HG03060 (cell line): ENCODE data around the gene ACTR6.
"Not testable (repeated sequence)": the region's sequence is repeated elsewhere in the genome, so short reads cannot be mapped to it uniquely, and the experiment has no call there.

Experiments
- ATAC-seq: cut with Tn5 transposase; IDR thresholded peaks from one replicate; pipeline ENCODE4 v1.9.1; 2021; ENCODE audit warnings: low read depth, moderate number of reproducible peaks; ENCODE audit not compliant: unreplicated experiment

The ACTR6 gene

DNA sequence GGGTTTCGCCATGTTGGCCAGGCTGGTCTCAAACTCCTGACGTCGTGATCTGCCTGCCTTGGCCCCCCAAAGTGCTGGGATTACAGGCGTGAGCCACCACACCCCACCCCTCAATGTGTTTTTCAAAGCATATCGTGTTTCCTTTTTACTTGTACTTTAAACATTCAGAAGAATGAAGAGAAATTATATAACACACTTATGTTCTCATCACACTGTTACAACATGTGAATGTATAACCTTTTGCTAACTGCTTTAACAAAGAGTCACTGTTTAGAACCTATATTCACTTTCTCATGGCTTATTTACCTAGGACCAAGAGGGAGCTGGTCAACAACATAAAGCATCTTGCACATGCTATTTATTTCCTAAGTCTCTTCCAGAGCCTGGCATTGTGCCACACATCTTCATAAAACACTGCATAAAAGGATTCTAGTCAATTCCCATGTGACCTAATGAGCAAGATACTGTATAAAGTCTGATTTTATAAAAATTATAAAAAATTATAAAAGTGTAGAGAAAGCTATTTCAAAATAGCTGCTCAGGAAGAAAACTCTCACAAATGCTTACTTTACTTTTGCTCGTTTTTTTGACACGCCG lies 16.0 kb upstream of the ACTR6 start:
- no peak for ATAC-seq

DNA sequence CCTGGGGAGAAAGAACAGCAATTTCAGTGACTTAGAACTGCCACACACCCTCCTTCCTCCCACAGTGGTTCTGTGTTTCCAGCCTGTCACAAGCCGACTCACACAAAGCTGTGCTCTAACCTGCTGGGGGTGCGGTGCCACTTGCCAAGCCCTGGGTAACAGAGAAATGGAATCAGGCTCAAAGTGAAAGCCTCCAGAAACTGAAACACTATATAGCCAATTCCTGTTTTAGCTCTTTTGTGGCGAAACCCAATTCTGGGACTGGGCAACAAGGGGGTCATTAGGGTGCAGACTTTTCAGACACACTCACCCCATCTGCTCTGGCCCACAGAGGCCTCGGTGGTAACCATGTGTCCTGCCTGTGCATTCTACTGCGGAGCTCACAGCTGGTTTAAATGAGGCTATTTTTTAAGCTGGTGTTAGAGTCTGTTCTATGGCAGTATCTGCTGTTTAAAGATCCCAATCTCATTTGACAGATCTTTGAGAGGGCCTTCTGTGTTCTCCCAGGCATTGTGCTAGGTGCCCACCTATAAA lies 15.2 kb upstream of the ACTR6 start:
- ATAC-seq, result peak; percentile 85

DNA sequence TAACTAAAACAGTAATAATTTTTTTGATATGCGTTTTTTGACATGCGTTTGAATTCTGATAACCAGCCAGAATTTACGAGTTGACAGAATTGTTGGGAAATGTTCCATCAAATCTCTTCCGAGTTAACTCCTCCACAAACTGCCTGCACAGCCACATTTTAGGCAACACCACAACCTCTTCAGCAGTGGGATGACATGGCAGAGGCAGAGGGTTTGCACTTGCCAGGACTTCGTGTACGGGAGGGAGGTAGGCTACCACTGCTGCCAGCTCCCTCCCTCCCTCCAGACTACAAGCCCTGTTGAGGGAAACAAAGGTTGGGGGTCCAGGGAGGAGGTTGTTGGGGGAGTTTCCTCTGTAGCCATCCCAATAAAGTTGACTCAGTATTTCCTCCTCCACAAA lies 14.5 kb upstream of the ACTR6 start:
- no peak for ATAC-seq

GRCh38 chr12:100187068-100187467 lies 13.5 kb upstream of the ACTR6 start:
- no peak for ATAC-seq

DNA sequence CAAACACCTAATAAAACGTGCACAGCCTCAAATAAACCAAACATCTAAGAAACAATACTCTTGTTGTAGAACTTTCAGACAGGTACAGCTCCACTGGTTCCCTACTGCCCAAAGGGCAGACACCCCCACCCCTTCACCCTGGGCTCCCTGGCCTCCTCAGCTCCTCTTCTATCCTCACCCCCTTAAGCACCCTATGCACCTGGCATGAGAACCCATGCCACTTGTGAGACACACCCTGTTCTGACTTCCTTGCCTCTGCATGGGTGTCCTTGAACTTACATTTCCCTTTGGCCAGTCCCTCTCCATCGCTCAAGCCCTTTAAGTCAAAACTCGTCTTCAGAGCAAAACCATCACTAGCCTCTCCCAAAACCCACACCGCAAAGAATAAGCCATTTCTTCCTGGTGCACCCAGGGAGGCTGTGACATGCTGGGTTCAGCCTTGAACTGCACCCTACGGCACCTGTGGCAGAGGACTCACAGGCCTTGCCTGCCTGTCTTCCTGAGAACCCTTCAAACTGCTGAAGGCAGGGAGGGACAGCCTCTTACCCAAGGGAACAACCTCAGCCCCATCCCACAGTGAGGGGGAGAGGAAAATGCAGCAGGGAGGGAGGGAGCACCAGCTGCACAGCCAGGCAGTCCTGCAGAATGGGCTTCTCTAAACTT lies 12.6 kb upstream of the ACTR6 start:
- no peak for ATAC-seq

DNA sequence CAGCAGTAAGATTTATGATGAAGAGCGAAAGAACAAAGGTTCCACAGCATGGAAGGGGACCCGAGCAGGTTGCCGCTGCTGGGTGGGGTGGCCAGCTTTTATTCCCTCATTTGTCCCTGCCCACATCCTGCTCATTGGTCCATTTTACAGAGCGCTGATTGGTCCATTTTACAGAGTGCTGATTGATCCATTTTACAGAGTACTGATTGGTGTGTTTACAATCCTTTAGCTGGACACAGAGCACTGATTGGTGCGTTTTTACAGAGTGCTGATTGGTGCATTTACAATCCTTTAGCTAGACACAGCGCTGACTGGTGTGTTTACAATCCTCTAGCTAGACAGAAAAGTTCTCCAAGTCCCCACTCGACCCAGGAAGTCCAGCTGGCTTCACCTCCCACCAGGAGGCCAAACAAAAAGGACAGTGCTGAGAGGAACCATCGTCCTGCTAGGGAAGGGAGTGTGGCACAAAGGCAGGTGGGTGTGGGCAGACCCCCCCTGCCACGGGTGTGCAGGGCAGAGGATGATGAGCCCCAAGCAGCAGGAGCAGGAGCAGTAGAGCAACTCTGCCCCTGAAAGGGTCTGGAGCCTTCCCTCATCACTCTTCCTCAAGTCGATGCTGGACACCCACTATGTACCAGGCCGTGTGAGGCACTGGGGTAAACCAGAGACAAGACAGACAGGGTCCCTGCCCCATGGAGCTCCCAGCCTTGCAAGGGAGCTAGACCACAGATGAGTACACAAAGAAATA lies 11.6 kb upstream of the ACTR6 start:
- not testable (repeated sequence) for ATAC-seq

GRCh38 chr12:100189636-100190394 lies 10.8 kb upstream of the ACTR6 start:
- ATAC-seq, result no peak

GRCh38 chr12:100193085-100193484 lies 7.5 kb upstream of the ACTR6 start:
- ATAC-seq, result no peak

GRCh38 chr12:100197486-100197885 lies 3.1 kb upstream of the ACTR6 start:
- no peak for ATAC-seq

GRCh38 chr12:100199023-100199346 lies 1.6 kb upstream of the ACTR6 start:
- ATAC-seq, result no peak

DNA sequence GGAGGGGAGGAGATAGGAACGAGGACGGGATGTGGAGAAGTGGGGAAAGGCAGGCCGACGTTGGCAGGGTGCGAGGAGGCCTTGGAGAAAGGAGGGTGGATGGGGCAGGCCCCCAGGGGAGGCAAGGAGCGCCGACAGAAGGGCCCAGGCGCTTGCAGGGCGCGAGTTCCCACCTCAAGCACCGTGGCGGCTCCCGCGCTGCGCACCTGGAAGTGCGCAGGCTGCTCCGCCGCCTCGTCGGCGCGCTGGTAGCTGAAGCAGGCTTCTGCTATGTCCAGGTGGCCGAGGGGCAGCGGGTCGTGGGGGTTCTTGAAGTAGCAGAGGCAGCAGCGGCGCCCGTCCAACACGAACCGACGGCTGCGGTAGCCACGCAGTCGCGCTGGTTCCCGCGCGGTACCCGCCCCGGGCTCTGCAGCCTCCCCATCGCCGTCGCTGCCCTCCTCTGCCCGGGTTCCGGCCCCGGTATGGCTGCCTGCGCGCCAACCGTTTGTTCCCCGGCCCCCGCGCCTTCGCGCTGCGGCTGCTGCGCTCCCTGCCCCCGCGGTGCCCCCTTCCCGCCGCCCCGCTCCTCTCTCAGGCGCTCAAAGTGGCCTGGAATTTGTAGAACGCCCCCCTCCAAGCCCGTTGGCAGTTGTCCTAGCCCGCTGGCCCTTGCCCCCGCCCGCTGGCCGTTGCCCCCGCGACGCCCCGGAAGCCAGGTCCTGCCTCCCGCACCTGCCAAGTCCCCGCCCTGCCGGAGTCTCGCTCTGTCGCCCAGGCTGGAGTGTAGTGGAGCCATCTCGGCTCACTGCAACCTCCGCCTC lies 1.1 kb upstream of the ACTR6 start:
- peak; percentile 32 for ATAC-seq

GRCh38 chr12:100201604-100202423 lies 1.2 kb downstream of the ACTR6 start:
- ATAC-seq, result no peak

DNA sequence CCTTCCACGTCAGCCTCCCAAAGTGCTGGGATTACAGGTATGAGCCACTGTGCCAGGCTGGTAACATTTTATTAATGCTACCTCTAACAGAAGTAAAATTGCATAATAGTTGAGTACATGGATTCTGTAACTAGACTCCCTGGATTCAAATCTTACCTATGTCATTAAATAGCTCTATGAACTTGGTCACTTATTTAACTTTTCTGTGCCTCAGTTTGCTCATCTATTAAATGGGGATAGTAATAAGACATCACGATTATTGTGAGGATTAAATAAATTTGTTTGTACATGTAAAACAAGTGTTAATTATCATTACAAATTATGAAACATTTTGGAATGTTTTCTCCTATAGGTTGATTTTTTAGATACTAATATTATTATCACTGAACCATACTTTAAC lies 6.7 kb downstream of the ACTR6 start:
- no peak for ATAC-seq

- ATAC-seq, result no peak
Observed at GRCh38 chr12:100208834-100209233, 8.2 kb downstream of the ACTR6 start.

- no peak for ATAC-seq
Observed at GRCh38 chr12:100211698-100212097, 11.1 kb downstream of the ACTR6 start.

DNA sequence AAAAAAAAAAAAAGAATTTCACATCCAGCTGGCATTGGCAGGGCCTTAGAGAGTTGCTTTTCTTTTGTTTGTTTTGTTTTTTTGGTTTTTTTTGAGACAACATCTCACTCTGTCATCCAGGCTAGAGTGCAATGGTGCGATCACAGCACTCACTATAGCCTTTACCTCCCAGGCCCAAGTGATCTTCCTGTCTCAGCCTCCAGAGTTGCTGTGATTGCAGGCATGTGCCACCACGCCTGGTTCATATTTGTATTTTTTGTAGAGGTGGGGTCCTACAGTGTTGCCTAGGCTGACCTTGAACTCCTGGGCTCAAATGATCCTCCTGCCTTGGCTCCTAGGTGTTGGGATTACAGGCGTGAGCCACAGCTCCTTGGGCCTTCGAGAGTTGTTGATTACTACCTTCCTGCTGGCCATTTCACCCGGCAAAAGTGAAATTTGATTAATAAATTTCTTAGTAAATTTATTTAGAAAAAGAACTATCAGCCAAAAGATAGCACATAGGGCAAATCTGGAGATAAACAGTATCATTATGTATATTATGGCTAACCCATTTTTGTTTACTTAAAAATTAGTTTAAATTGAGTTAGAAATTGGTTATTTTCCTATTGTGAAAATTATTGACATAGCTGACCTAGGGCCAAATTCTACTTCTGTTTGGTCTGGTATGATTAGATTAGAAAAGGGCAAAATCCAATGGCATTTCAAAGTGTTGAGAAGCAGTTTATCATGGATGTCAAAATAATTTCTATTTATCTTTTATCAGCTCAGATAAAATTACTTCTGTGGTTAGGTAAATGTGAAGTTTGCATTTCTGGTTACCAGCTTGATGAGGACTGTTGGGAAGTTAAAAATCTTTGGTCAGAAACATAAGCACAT lies 12.6 kb downstream of the ACTR6 start:
- ATAC-seq, result no peak

DNA sequence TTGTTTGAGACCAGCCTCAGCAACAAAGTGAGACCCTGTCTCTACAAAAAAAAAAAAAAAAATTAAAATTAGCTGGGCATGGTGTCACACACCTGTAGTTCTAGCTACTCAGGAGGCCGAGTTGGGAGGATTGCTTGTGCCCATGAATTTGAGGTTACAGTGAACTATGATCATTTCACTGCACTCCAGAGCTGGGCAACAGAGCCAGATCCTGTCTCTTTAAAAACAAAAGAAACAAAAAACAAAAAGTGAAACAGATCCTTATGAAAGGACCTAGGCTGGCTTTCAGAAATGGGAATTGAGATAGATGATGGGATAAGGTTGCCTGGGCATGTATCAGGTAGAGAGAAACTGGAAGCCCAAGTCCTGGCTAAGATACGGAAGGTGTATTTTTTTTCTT lies 13.9 kb downstream of the ACTR6 start:
- ATAC-seq, result no peak

- ATAC-seq, result no peak
Observed at GRCh38 chr12:100215209-100215608, 14.6 kb downstream of the ACTR6 start.
